ENCODE results near the gene ASTN2. TPM values are rescaled to one million over a fixed set of nuclear protein-coding genes. Genes with fewer than 3 reads are reported as not detected.

Gene ASTN2
- total RNA-seq, 1 donor, result 3.1 TPM

GRCh38 chr9:117363006-117363405 lies 51.9 kb downstream of the ASTN2 start:
- Histone ChIP-seq H3K9me3 (ENCODE audit: low read depth, low read length) (no peaks in the 10 kb centered on the region), H3K4me3 (ENCODE audit: low read length) (no peak overlapping the region), H3K4me1 (ENCODE audit: insufficient read depth, low read length) (no peaks in the 10 kb centered on the region), H3K27me3 (ENCODE audit: insufficient read depth, low read length) (no peaks in the 10 kb centered on the region)

GRCh38 chr9:117359910-117360309 lies 54.9 kb downstream of the ASTN2 start:
- Histone ChIP-seq H3K27me3 (ENCODE audit: insufficient read depth, low read length) (no peaks in the 10 kb centered on the region), H3K9me3 (ENCODE audit: low read depth, low read length) (no peaks in the 10 kb centered on the region), H3K4me3 (ENCODE audit: low read length) (no peak overlapping the region), H3K4me1 (ENCODE audit: insufficient read depth, low read length) (no peaks in the 10 kb centered on the region)

DNA sequence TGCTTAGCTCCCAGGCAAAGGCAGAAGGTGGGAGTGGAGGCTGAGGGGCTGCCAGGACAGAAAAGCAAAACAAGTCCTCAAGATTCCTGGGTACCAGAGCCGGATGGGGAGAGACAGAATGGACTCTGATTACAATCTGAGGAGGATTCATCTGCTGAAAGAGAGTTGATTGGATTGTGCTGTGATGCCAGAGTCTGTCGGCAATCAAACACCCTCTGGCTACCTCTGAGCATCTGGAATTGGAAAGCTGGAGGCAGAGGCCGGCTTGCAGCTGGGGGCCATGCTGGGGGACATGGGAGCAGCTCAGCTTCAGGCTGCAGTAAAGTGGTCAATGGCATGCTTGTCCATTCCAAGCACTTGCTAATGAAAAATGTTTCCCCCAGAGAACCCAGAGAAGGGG lies 59.3 kb downstream of the ASTN2 start:
- no peak overlapping the region for H3K4me3 ChIP-seq (ENCODE audit: low read length)
- no peaks in the 10 kb centered on the region for H3K9me3 ChIP-seq (ENCODE audit: low read depth, low read length)
- no peaks in the 10 kb centered on the region for H3K4me1 ChIP-seq (ENCODE audit: insufficient read depth, low read length)
- no peaks in the 10 kb centered on the region for H3K27me3 ChIP-seq (ENCODE audit: insufficient read depth, low read length)

GRCh38 chr9:117354997-117355396 lies 59.9 kb downstream of the ASTN2 start:
- H3K9me3 ChIP-seq (ENCODE audit: low read depth, low read length), result no peaks in the 10 kb centered on the region
- no peak overlapping the region for H3K4me3 ChIP-seq (ENCODE audit: low read length)
- no peaks in the 10 kb centered on the region for H3K4me1 ChIP-seq (ENCODE audit: insufficient read depth, low read length)
- no peaks in the 10 kb centered on the region for H3K27me3 ChIP-seq (ENCODE audit: insufficient read depth, low read length)

DNA sequence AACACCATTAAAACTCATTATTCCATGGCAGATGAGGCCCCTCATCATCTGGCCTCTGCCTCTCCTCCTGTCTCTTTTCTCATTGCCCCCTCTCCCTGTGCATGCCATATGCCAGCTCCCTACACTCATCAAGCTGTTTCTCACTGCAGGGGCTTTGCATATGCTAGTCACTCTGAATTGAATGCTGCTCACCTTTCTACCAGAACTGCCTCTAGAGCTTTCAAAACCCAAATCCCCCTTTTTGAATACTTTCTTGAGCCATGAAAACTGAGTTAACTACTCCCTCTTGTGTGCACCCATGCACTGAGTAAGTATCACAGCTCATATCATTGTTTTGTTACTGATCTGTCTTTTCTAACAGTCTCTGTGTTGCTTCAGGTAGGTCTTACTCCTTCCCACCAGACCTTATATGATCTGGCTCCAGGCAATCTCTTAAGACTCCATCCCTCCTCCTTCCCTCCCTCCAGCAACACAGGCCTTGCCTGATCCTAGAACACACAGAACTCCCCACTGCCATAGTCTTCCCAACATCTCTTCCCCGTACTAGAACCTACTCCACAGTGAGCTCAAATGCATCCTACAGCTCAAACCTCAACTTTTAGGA lies 60.5 kb downstream of the ASTN2 start:
- no peaks in the 10 kb centered on the region for H3K9me3 ChIP-seq (ENCODE audit: low read depth, low read length)
- H3K4me3 ChIP-seq (ENCODE audit: low read length), result no peak overlapping the region

DNA sequence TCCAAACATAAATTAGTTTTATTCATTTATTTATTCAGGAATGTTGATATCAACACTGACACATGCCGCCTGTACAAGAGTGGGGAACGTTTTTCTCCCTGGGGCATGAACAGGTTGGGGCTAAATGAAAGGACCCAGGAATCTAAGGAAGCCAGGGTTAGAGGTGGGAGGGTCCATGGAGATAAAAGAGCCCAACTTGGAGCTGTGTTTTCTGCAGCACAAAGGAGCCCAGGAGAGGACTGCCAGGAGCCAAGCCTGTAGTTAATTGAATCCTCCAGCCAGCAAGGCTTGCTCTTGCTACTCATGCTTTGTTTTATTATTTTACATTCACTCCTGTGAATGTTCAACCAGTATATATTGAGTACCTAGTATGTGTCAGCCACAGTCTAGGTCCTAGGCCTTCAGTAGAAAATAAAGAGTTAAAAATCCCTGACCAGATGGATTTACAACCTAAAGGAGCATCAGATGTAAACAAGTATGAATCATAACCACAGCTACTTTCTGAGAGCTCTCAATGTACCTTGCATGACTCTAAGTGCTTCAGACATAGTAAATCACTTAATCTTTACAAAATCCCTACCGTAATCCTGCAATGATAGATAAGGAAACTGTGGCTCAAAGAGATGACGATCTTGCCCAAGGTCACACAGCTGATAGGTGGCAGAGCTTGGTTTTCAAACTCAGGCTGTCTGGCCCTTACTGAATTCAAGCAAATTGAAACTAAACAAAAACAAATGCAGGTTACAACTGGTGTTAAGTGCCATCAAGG lies 69.8 kb downstream of the ASTN2 start:
- H3K9me3 ChIP-seq (ENCODE audit: low read depth, low read length), result no peaks in the 10 kb centered on the region

More for the DNA sequence above, 60.5 kb downstream of the ASTN2 start:
- Histone ChIP-seq H3K4me1 (ENCODE audit: insufficient read depth, low read length) (no peaks in the 10 kb centered on the region), H3K27me3 (ENCODE audit: insufficient read depth, low read length) (no peaks in the 10 kb centered on the region)

GRCh38 chr9:117343427-117343826 lies 71.4 kb downstream of the ASTN2 start:
- no peak overlapping the region for H3K4me3 ChIP-seq (ENCODE audit: low read length)
- no peaks in the 10 kb centered on the region for H3K27me3 ChIP-seq (ENCODE audit: insufficient read depth, low read length)
- no peaks in the 10 kb centered on the region for H3K4me1 ChIP-seq (ENCODE audit: insufficient read depth, low read length)
- H3K9me3 ChIP-seq (ENCODE audit: low read depth, low read length), result no peaks in the 10 kb centered on the region

More for the DNA sequence above, 69.8 kb downstream of the ASTN2 start:
- Histone ChIP-seq H3K4me3 (ENCODE audit: low read length) (no peak overlapping the region), H3K4me1 (ENCODE audit: insufficient read depth, low read length) (no peaks in the 10 kb centered on the region), H3K27me3 (ENCODE audit: insufficient read depth, low read length) (no peaks in the 10 kb centered on the region)

- Histone ChIP-seq H3K9me3 (ENCODE audit: low read depth, low read length) (no peaks in the 10 kb centered on the region), H3K4me3 (ENCODE audit: low read length) (no peak overlapping the region), H3K4me1 (ENCODE audit: insufficient read depth, low read length) (no peaks in the 10 kb centered on the region), H3K27me3 (ENCODE audit: insufficient read depth, low read length) (no peaks in the 10 kb centered on the region)
These were observed 73.7 kb downstream of the ASTN2 start for GRCh38 chr9:117341151-117341550.

DNA sequence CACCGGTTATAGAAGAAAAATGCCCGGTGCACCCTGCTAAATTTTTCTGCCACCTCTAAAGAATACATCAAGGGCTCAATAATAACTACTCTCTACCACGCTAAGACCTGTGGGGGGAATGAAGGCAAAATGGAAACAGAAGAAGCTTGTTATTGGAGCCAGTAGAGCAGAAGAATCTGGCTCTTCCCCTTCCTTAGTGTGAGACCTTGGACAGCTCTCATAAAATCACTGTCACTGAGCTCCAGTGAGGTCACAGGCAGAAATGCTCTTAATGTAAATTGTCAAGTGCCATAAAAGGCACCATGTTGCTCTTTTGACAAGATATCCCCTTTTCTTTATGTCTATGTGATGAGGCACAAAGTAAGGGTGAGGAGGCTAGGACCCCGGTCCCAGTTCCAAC lies 74.4 kb downstream of the ASTN2 start:
- H3K4me1 ChIP-seq (ENCODE audit: insufficient read depth, low read length), result no peaks in the 10 kb centered on the region
- H3K4me3 ChIP-seq (ENCODE audit: low read length), result no peak overlapping the region
- no peaks in the 10 kb centered on the region for H3K9me3 ChIP-seq (ENCODE audit: low read depth, low read length)
- H3K27me3 ChIP-seq (ENCODE audit: insufficient read depth, low read length), result no peaks in the 10 kb centered on the region

GRCh38 chr9:117335837-117336433 lies 78.9 kb downstream of the ASTN2 start:
- Histone ChIP-seq H3K4me3 (ENCODE audit: low read length) (no peak overlapping the region), H3K4me1 (ENCODE audit: insufficient read depth, low read length) (no peaks in the 10 kb centered on the region), H3K27me3 (ENCODE audit: insufficient read depth, low read length) (no peaks in the 10 kb centered on the region), H3K9me3 (ENCODE audit: low read depth, low read length) (no peaks in the 10 kb centered on the region)

- Histone ChIP-seq H3K4me1 (ENCODE audit: insufficient read depth, low read length) (no peaks in the 10 kb centered on the region), H3K4me3 (ENCODE audit: low read length) (no peak overlapping the region), H3K9me3 (ENCODE audit: low read depth, low read length) (no peaks in the 10 kb centered on the region), H3K27me3 (ENCODE audit: insufficient read depth, low read length) (no peaks in the 10 kb centered on the region)
These were observed 80.8 kb downstream of the ASTN2 start for GRCh38 chr9:117334101-117334500.

- Histone ChIP-seq H3K4me1 (ENCODE audit: insufficient read depth, low read length) (no peaks in the 10 kb centered on the region), H3K4me3 (ENCODE audit: low read length) (no peak overlapping the region), H3K27me3 (ENCODE audit: insufficient read depth, low read length) (no peaks in the 10 kb centered on the region), H3K9me3 (ENCODE audit: low read depth, low read length) (no peaks in the 10 kb centered on the region)
These were observed 89.0 kb downstream of the ASTN2 start for GRCh38 chr9:117325831-117326230.

- no peaks in the 10 kb centered on the region for H3K27me3 ChIP-seq (ENCODE audit: insufficient read depth, low read length)
- H3K4me3 ChIP-seq (ENCODE audit: low read length), result no peak overlapping the region
- H3K4me1 ChIP-seq (ENCODE audit: insufficient read depth, low read length), result no peaks in the 10 kb centered on the region
- H3K9me3 ChIP-seq (ENCODE audit: low read depth, low read length), result no peaks in the 10 kb centered on the region
These were observed 89.6 kb downstream of the ASTN2 start for GRCh38 chr9:117325110-117325731.

- Histone ChIP-seq H3K27me3 (ENCODE audit: insufficient read depth, low read length) (no peaks in the 10 kb centered on the region), H3K4me3 (ENCODE audit: low read length) (no peak overlapping the region), H3K4me1 (ENCODE audit: insufficient read depth, low read length) (no peaks in the 10 kb centered on the region), H3K9me3 (ENCODE audit: low read depth, low read length) (no peaks in the 10 kb centered on the region)
These were observed 91.5 kb downstream of the ASTN2 start for GRCh38 chr9:117323390-117323789.

- Histone ChIP-seq H3K4me3 (ENCODE audit: low read length) (no peak overlapping the region), H3K27me3 (ENCODE audit: insufficient read depth, low read length) (no peaks in the 10 kb centered on the region), H3K4me1 (ENCODE audit: insufficient read depth, low read length) (no peaks in the 10 kb centered on the region), H3K9me3 (ENCODE audit: low read depth, low read length) (no peaks in the 10 kb centered on the region)
These were observed 97.7 kb downstream of the ASTN2 start for GRCh38 chr9:117317192-117317591.

Measured in mononuclear cell (primary cell).